ENCODE measurements around the gene PTPN6. TPM values are rescaled to one million over a fixed set of nuclear protein-coding genes. Genes with fewer than 3 reads are reported as not detected.

Gene PTPN6
- total and polyA plus RNA-seq, 2 of the 8 experiments (the other 6 are each of a cell fraction or from before 2014, with no cell fraction given), result 16.3 to 28.4 TPM

DNA sequence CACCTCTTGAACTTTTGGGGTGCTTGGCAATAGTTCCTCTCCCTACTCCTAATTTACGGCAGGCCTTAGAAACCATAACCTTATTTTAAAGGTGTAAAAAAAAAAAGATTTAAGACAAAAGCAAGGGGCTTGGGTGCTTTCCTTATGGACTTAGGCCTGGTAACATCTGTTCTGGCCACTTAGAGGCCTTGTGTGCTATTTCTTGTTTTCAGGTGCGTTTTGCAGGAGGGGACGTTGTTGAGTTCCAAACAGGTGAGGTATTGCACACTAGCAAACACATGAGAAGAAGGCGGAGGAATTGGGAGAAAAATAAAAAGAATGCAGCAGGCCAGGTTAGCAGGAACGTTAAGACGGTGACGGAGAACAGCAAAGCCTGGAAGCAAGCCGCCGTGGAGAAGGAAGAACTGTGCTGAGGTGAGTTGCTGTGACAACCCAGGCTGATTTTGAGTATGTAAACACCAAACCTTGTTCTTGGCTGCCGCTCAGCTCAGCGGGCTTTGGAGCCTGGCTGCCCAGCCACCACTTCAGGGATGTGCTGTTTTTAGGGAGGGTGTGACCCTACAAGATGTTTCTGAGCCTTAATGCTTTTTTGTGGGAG, 36.9 kb downstream of the PTPN6 start (continued):
- TF ChIP-seq KDM5A (IDR thresholded peaks at IDR 0.05; ENCODE audit: low read length), result no peak
- TF ChIP-seq, protein P1, sequence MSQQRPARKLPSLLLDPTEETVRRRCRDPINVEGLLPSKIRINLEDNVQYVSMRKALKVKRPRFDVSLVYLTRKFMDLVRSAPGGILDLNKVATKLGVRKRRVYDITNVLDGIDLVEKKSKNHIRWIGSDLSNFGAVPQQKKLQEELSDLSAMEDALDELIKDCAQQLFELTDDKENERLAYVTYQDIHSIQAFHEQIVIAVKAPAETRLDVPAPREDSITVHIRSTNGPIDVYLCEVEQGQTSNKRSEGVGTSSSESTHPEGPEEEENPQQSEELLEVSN (IDR thresholded peaks at IDR 0.05), result no peak
- TF ChIP-seq ASH2L (IDR thresholded peaks at IDR 0.05; ENCODE audit: low read length), result no peak
- no peak for TF ChIP-seq POLR2AphosphoS5 (IDR thresholded peaks at IDR 0.05; ENCODE audit: low read depth, low read length)
- TF ChIP-seq EP300 (IDR thresholded peaks at IDR 0.05; ENCODE audit: borderline replicate concordance in 1 of 2, low read depth in 2 of 2, low read length in 2 of 2), result no peak
- TF ChIP-seq RBBP5 (IDR thresholded peaks at IDR 0.05; ENCODE audit: borderline replicate concordance, low read depth, low read length), result no peak
- TF ChIP-seq EGR1 (IDR thresholded peaks at IDR 0.05; ENCODE audit: borderline replicate concordance, low read depth, low read length), result no peak
- TF ChIP-seq POU5F1 (IDR thresholded peaks at IDR 0.05; ENCODE audit: low read depth, low read length), result no peak
